Sigmoid colon (tissue), 7 donors: ENCODE measurements around the gene ZNF365. TPM values are rescaled to one million over a fixed set of nuclear protein-coding genes. Genes with fewer than 3 reads are reported as not detected.

Source experiments
- DNase-seq: peaks from one replicate; pipeline ENCODE4 v3.0.0-alpha.2; 2019
- H3K27ac ChIP-seq, 4 donors: fragments of 200-600 bp; sonication (generic); one replicate each; pipeline ENCODE4 v1.5.1; 2016 to 2019; ENCODE audit warnings: mild to moderate bottlenecking in 1 of 4
- H3K27me3 ChIP-seq, 3 donors: fragments of 200-600 bp; sonication (generic); one replicate each; pipeline ENCODE4 v1.5.1; 2019; ENCODE audit warnings: mild to moderate bottlenecking in 1 of 3
- H3K36me3 ChIP-seq, 4 donors: fragments of 200-600 bp; sonication (generic); one replicate each; pipeline ENCODE4 v1.5.1; 2016 to 2019
- H3K4me1 ChIP-seq, 4 donors: fragments of 200-600 bp; sonication (generic); one replicate each; pipeline ENCODE4 v1.5.1; 2017 to 2019
- H3K4me3 ChIP-seq, 4 donors: fragments of 200-600 bp; sonication (generic); one replicate each; pipeline ENCODE4 v1.5.1; 2017 to 2019; ENCODE audit warnings: mild to moderate bottlenecking in 2 of 4, moderate library complexity in 1 of 4
- H3K9me3 ChIP-seq, 4 donors: fragments of 200-600 bp in 3 of 4; sonication (generic) in 3 of 4; one replicate each; pipeline versions ENCODE4 v1.5.1 to v1.6.1; 2013 to 2019
- EP300 ChIP-seq, 4 donors: sonication (generic); formaldehyde crosslinking; IDR thresholded peaks; one replicate each; pipeline ENCODE4 v1.6.1; 2017; ENCODE audit warnings: antibody characterized with exemption in 4 of 4
- POLR2A ChIP-seq, 2 donors: fragments of 450-650 bp; IDR thresholded peaks; one replicate each; pipeline ENCODE4 v1.6.1; 2016; ENCODE audit warnings: antibody characterized with exemption in 2 of 2, mild to moderate bottlenecking in 2 of 2, moderate library complexity in 2 of 2
- POLR2AphosphoS5 ChIP-seq, 4 donors: sonication (generic); formaldehyde crosslinking; IDR thresholded peaks; one replicate each; pipeline ENCODE4 v1.6.1; 2017; ENCODE audit warnings: antibody characterized with exemption in 4 of 4
- WGBS, 2 donors: extraction: QIAGEN DNeasy Blood & Tissue Kit; methylation state at CpG; one replicate each; pipeline ENCODE4 v1.1.7; 2013; 5-methylcytosine and 5-hydroxymethylcytosine counted together
- intact Hi-C: fragments of 100-400 bp; cut with DNase I; formaldehyde crosslinking; loops from one replicate; pipeline ENCODE4 v1.15.1; 2023
- polyA plus RNA-seq, 3 donors: library from polyadenylated mRNA; stranded (reverse); fragments of 200-250 nt; gene quantifications; one replicate each; pipeline ENCODE4 v1.2.3, GENCODE V29; 2013
- total RNA-seq, 4 donors: library from RNA; depleted of rRNA; stranded (reverse); fragments of >200 nt; gene quantifications; one replicate each; pipeline ENCODE4 v1.1.0, GENCODE V29; 2016
- TF ChIP-seq, protein P1 (sequence below), 4 experiments: fragments of 450-650 bp in 3 of 4; fragments of 200-600 bp in 1 of 4; IDR thresholded peaks; one replicate each; pipeline ENCODE4 v1.5.1; 2016 to 2019; ENCODE audit warnings: antibody characterized with exemption in 4 of 4, mild to moderate bottlenecking in 3 of 4, moderate library complexity in 2 of 4
- donor health status: healthy with polysubstance abuse.
- donor health status: Bipolar disorder and iron deficiency.
- donor health status: healthy.

Gene ZNF365
- total and polyA plus RNA-seq, 7 donors = 0.16 to 0.82 (median 0.38) TPM; not detected in 3

DNA sequence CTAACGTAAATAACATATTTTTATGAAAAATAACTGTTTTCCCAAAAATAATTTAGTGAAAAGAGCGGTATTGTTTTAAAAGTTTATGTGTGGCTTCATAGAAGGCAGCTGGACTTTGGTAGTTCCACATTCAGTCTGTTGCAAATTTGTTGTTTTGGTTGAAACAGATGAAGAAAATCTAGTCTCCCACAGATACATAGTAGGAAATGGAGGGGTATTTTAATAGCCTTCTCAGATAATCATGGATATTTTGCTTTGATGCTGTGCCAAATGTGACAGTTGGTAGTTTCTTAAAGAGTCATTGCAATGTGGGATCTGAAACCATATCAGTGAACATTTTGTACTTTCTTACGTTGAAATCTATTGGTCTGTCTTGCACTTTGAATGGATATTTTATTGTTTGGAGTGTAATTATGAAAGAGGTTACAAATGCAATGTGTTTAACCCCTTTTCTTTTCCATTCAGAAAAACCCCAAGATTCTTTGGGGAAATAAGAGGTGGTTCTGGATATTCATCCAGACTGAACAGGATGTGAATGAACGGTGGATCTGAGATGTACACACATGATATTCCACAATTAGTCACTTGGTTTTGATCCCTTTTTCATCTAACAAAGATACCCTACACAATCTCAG, 10.4 kb downstream of the ZNF365 start:
- TF ChIP-seq POLR2A (IDR thresholded peaks at IDR 0.05) = no peak
- no peak for TF ChIP-seq EP300 (IDR thresholded peaks at IDR 0.05)
- TF ChIP-seq, protein P1, sequence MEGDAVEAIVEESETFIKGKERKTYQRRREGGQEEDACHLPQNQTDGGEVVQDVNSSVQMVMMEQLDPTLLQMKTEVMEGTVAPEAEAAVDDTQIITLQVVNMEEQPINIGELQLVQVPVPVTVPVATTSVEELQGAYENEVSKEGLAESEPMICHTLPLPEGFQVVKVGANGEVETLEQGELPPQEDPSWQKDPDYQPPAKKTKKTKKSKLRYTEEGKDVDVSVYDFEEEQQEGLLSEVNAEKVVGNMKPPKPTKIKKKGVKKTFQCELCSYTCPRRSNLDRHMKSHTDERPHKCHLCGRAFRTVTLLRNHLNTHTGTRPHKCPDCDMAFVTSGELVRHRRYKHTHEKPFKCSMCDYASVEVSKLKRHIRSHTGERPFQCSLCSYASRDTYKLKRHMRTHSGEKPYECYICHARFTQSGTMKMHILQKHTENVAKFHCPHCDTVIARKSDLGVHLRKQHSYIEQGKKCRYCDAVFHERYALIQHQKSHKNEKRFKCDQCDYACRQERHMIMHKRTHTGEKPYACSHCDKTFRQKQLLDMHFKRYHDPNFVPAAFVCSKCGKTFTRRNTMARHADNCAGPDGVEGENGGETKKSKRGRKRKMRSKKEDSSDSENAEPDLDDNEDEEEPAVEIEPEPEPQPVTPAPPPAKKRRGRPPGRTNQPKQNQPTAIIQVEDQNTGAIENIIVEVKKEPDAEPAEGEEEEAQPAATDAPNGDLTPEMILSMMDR (IDR thresholded peaks at IDR 0.05) = no peak
- no peak for TF ChIP-seq POLR2AphosphoS5 (IDR thresholded peaks at IDR 0.05)
- Histone ChIP-seq H3K9me3 (no peaks in the 10 kb centered on the region), H3K4me1 (no peaks in the 10 kb centered on the region), H3K4me3 (no peak overlapping the region), H3K27ac (no peak overlapping the region), H3K27me3 (no peaks in the 10 kb centered on the region), H3K36me3 (no peaks in the 10 kb centered on the region)
- intact Hi-C loops = no loop called here
- 69 to 79% methylated on average over 4 of the region's 4 CpGs for WGBS, 2 donors
- no peak for DNase-seq

- WGBS, 2 donors = 90% methylated on average over 4 of the region's 4 CpGs
- intact Hi-C loops = no loop called here
- no peaks in the 10 kb centered on the region for H3K27me3 ChIP-seq
- TF ChIP-seq, protein P1 (IDR thresholded peaks at IDR 0.05) = no peak
- TF ChIP-seq POLR2AphosphoS5 (IDR thresholded peaks at IDR 0.05) (no peak), POLR2A (IDR thresholded peaks at IDR 0.05) (no peak), EP300 (IDR thresholded peaks at IDR 0.05) (no peak)
- H3K27ac ChIP-seq = no peak overlapping the region
- no peaks in the 10 kb centered on the region for H3K4me1 ChIP-seq
- DNase-seq = no peak
- H3K4me3 ChIP-seq = no peak overlapping the region
- H3K36me3 ChIP-seq = no peaks in the 10 kb centered on the region
- H3K9me3 ChIP-seq = no peaks in the 10 kb centered on the region
These were observed 12.5 kb downstream of the ZNF365 start for GRCh38 chr10:62386356-62387320.

GRCh38 chr10:62388328-62388727, 14.2 kb downstream of the ZNF365 start:
- no peak for TF ChIP-seq EP300 (IDR thresholded peaks at IDR 0.05)
- Histone ChIP-seq H3K4me3 (no peak overlapping the region), H3K36me3 (no peaks in the 10 kb centered on the region), H3K27me3 (no peaks in the 10 kb centered on the region), H3K9me3 (no peaks in the 10 kb centered on the region), H3K27ac (no peak overlapping the region), H3K4me1 (no peaks in the 10 kb centered on the region)
- WGBS, 2 donors = 87 to 91% methylated on average over 9 of the region's 9 CpGs
- intact Hi-C loops = no loop called here
- DNase-seq = no peak

DNA sequence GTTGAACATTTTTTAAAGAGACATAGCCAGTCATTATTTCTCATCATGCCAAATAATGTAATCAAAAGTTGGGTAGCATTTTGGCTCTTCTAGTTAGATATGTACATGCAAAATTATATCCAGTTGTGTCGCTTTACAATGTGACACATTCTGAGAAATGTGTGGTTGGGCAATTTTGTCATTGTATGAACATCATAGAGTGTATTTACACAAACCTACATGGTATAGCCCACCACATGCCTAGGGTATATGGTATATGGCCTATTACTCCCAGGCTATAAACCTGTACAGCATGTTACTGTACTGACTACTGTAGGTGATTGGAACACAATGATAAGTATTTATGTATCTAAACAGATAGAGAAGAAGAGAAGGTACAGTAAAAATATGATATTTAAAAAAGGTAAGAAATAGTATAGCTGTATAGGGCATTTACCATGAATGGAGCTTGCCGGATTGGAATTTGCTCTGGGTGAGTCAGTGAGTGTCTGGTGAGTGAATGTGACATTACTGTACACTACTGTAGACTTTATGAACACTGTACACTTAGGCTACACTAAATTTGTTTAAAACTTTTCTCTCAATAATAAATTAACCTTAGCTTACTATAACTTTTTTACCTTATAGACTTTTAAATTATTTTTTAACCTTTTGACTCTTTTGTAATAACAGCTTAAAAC, 16.5 kb downstream of the ZNF365 start:
- 86 to 89% methylated on average over 2 of the region's 2 CpGs for WGBS, 2 donors
- Histone ChIP-seq H3K4me1 (no peaks in the 10 kb centered on the region), H3K36me3 (no peaks in the 10 kb centered on the region), H3K27me3 (no peaks in the 10 kb centered on the region), H3K9me3 (no peaks in the 10 kb centered on the region), H3K27ac (no peak overlapping the region), H3K4me3 (no peak overlapping the region)
- DNase-seq = no peak
- TF ChIP-seq POLR2A (IDR thresholded peaks at IDR 0.05) (no peak), POLR2AphosphoS5 (IDR thresholded peaks at IDR 0.05) (no peak)
- TF ChIP-seq, protein P1 (IDR thresholded peaks at IDR 0.05) = no peak
- intact Hi-C loops = no loop called here

GRCh38 chr10:62393237-62393636, 19.1 kb downstream of the ZNF365 start:
- Histone ChIP-seq H3K27me3 (no peaks in the 10 kb centered on the region), H3K36me3 (no peaks in the 10 kb centered on the region), H3K27ac (no peak overlapping the region), H3K4me1 (no peaks in the 10 kb centered on the region), H3K4me3 (no peak overlapping the region), H3K9me3 (no peaks in the 10 kb centered on the region)
- DNase-seq = no peak
- intact Hi-C loops = no loop called here
- TF ChIP-seq POLR2A (IDR thresholded peaks at IDR 0.05) = no peak
- no peak for TF ChIP-seq POLR2AphosphoS5 (IDR thresholded peaks at IDR 0.05)
- TF ChIP-seq EP300 (IDR thresholded peaks at IDR 0.05) = no peak
- TF ChIP-seq, protein P1 (IDR thresholded peaks at IDR 0.05) = no peak
- 78 to 93% methylated on average over 4 of the region's 4 CpGs for WGBS, 2 donors
